GM23338 (cell line): ENCODE results near the gene HMGB4. TPM values are rescaled to one million over a fixed set of nuclear protein-coding genes. Genes with fewer than 3 reads are reported as not detected.

ENCODE experiments used
- ATAC-seq: fragments of 200-7000 bp; cut with Tn5 transposase; 3 replicates; pipeline ENCODE4 v1.9.1; 2020
- DNase-seq: peaks from one replicate; pipeline ENCODE4 v3.0.0-alpha.2; 2015; ENCODE audit warnings: low spot score
- H2AFZ ChIP-seq: fragments of 200-600 bp; sonication (generic); 2 replicates; pipeline ENCODE4 v1.8.0; 2016; ENCODE audit warnings: antibody characterized with exemption, mild to moderate bottlenecking, moderate library complexity
- H3F3A ChIP-seq: fragments of 200-600 bp; sonication (generic); replicated peaks from 2 replicates; pipeline ENCODE4 v1.8.0; 2017; ENCODE audit warnings: antibody characterized with exemption, mixed run types, low read depth
- H3K27ac ChIP-seq: fragments of 200-600 bp; sonication (generic); 2 replicates; pipeline ENCODE4 v1.6.1; 2016; ENCODE audit warnings: low read depth
- H3K27me3 ChIP-seq: fragments of 200-600 bp; sonication (generic); 2 replicates; pipeline ENCODE4 v1.8.0; 2016; ENCODE audit warnings: mild to moderate bottlenecking, mixed run types, moderate library complexity; ENCODE audit not compliant: insufficient read depth
- H3K36me3 ChIP-seq: fragments of 200-600 bp; sonication (generic); 2 replicates; pipeline ENCODE4 v1.8.0; 2016; ENCODE audit warnings: mild to moderate bottlenecking; ENCODE audit not compliant: insufficient read depth
- H3K4me1 ChIP-seq: fragments of 200-600 bp; sonication (generic); 2 replicates; pipeline ENCODE4 v1.8.0; 2016; ENCODE audit warnings: mild to moderate bottlenecking, moderate library complexity; ENCODE audit not compliant: insufficient read depth
- H3K4me2 ChIP-seq: fragments of 200-600 bp; sonication (generic); 2 replicates; pipeline ENCODE4 v1.7.1; 2017; ENCODE audit warnings: mixed run types
- H3K4me3 ChIP-seq: fragments of 200-600 bp; sonication (generic); 2 replicates; pipeline ENCODE4 v1.6.1; 2016; ENCODE audit warnings: mixed run types
- H3K79me2 ChIP-seq: fragments of 200-600 bp; sonication (generic); replicated peaks from 2 replicates; pipeline ENCODE4 v1.8.0; 2017; ENCODE audit warnings: mild to moderate bottlenecking; ENCODE audit not compliant: insufficient read depth
- H3K9me2 ChIP-seq: fragments of 200-600 bp; sonication (generic); 2 replicates; pipeline ENCODE4 v1.8.0; 2017; ENCODE audit not compliant: insufficient read depth
- H4K20me1 ChIP-seq: fragments of 200-600 bp; sonication (generic); replicated peaks from 2 replicates; pipeline ENCODE4 v1.8.0; 2017; ENCODE audit warnings: mild to moderate bottlenecking; ENCODE audit not compliant: insufficient read depth
- H3K27ac Mint-ChIP-seq: 2 replicates; pipeline ENCODE4 v1.8.0; 2020; ENCODE audit warnings: inconsistent platforms, mild to moderate bottlenecking, moderate library complexity, mixed read lengths
- H3K27me3 Mint-ChIP-seq: 3 replicates; pipeline ENCODE4 v1.8.0; 2022; ENCODE audit warnings: low read depth, mild to moderate bottlenecking, moderate library complexity, mixed read lengths, inconsistent platforms; ENCODE audit not compliant: insufficient read depth, poor library complexity
- H3K36me3 Mint-ChIP-seq: 3 replicates; pipeline ENCODE4 v1.8.0; 2021; ENCODE audit warnings: low read depth, mild to moderate bottlenecking, inconsistent platforms, moderate library complexity, mixed read lengths
- H3K4me1 Mint-ChIP-seq: 3 replicates; pipeline ENCODE4 v1.8.0; 2020; ENCODE audit warnings: mild to moderate bottlenecking, inconsistent platforms, mixed read lengths
- H3K4me3 Mint-ChIP-seq: 3 replicates; pipeline ENCODE4 v1.8.0; 2021; ENCODE audit warnings: moderate library complexity, mild to moderate bottlenecking, inconsistent platforms, mixed read lengths
- H3K9me3 Mint-ChIP-seq: 3 replicates; pipeline ENCODE4 v1.8.0; 2020; ENCODE audit warnings: moderate library complexity, mild to moderate bottlenecking, inconsistent platforms, mixed read lengths
- CTCF ChIP-seq, 2 experiments: fragments of 200-600 bp in 1 of 2; sonication (generic) in 1 of 2; conservative IDR thresholded peaks; 2 replicates each; pipeline versions ENCODE4 v1.5.1 to v1.6.1; 2016 to 2017; ENCODE audit warnings: antibody characterized with exemption in 2 of 2, low read depth in 2 of 2, mild to moderate bottlenecking in 2 of 2, moderate library complexity in 1 of 2
- ETS1 ChIP-seq: IDR thresholded peaks from 2 replicates; pipeline ENCODE4 v1.6.1; 2016; ENCODE audit warnings: antibody characterized with exemption
- EZH2 ChIP-seq: fragments of 200-600 bp; sonication (generic); IDR thresholded peaks from one replicate; pipeline ENCODE4 v1.8.0; 2017; ENCODE audit warnings: antibody characterized with exemption, mild to moderate bottlenecking, low read depth; ENCODE audit not compliant: unreplicated experiment
- ZNF462 ChIP-seq: fragments of 250-450 bp; sonication (Bioruptor Pico); IDR thresholded peaks from 2 replicates; pipeline ENCODE4 v1.5.0; 2020; ENCODE audit warnings: mild to moderate bottlenecking, moderate library complexity
- polyA plus RNA-seq: library from polyadenylated mRNA; unstranded; fragments of >200 nt; fragmentation: Nextera tagmentation; extraction: Ambion mirVana; gene quantifications from 2 replicates; pipeline ENCODE4 v1.2.1, GENCODE V29; 2016
- total RNA-seq: library from RNA; depleted of rRNA; stranded (reverse); fragments of >200 nt; shearing (Covaris generic); gene quantifications from 2 replicates; pipeline ENCODE4 v1.2.3, GENCODE V29; 2014

HMGB4 gene
- total and polyA plus RNA-seq, 2 experiments from 2014 or later = not detected

GRCh38 chr1:33823401-33823800 lies 40.5 kb upstream of the HMGB4 start (continued):
- TF ChIP-seq ZNF462 (CRISPR knock-in tag) = no peak

- Histone ChIP-seq H3K79me2 (no peaks in the 10 kb centered on the region), H3K27ac (no peak overlapping the region), H3K27me3 (no peaks in the 10 kb centered on the region), H2AFZ (no peak overlapping the region), H3K4me2 (no peak overlapping the region), H3K4me3 (no peak overlapping the region), H3K9me2 (0 out of 2 replicates have a peak, but pooled peaks cover 4% of the 10 kb centered on the region), H3F3A (no peaks in the 10 kb centered on the region), H3K36me3 (no peaks in the 10 kb centered on the region; the same call in 1 of the 2 replicates), H4K20me1 (no peaks in the 10 kb centered on the region), H3K4me1 (no peaks in the 10 kb centered on the region)
- peaks cover 47% of the 10 kb centered on the region for H3K36me3 Mint-ChIP-seq
- H3K27me3 Mint-ChIP-seq = peaks cover 5% of the 10 kb centered on the region
- H3K27ac Mint-ChIP-seq = no peak overlapping the region
- no peak for DNase-seq
- H3K4me3 Mint-ChIP-seq = no peak overlapping the region
- ATAC-seq = no peak
- no peaks in the 10 kb centered on the region; the same call in 2 of the 3 replicates for H3K4me1 Mint-ChIP-seq
- H3K9me3 Mint-ChIP-seq = peaks cover 20% of the 10 kb centered on the region
- TF ChIP-seq ETS1 (no peak), EZH2 (no peak), ZNF462 (CRISPR knock-in tag) (no peak), CTCF (conservative IDR thresholded peaks at IDR 0.05; ENCODE audit: low read depth in 2 of 2) (no peak)
Observed at GRCh38 chr1:33823830-33824229, 40.0 kb upstream of the HMGB4 start.
